OCI-LY1 (cell line): Measurements from ENCODE around the gene SLC2A4.

ENCODE experiments used
- CTCF ChIP-seq: fragments of 200-600 bp; sonication (generic), shearing (Covaris generic); IDR thresholded peaks from 2 replicates; pipeline ENCODE4 v1.5.1; 2017; ENCODE audit warnings: mild to moderate bottlenecking, antibody characterized with exemption, low read length, moderate library complexity, mixed read lengths
- EZH2 ChIP-seq: fragments of 200-600 bp; sonication (generic), shearing (Covaris generic); IDR thresholded peaks from 2 replicates; pipeline ENCODE4 v1.8.0; 2017; ENCODE audit warnings: borderline replicate concordance, mixed run types, mild to moderate bottlenecking, antibody characterized with exemption, low read length, moderate library complexity, mixed read lengths

- TF ChIP-seq CTCF, result no peak
- TF ChIP-seq EZH2, result no peak
Observed at GRCh38 chr17:7290685-7291084, 9.2 kb downstream of the SLC2A4 start.
